ENCODE results near the gene GK2. TPM values are rescaled to one million over a fixed set of nuclear protein-coding genes. Genes with fewer than 3 reads are reported as not detected.

Gene GK2
- polyA plus RNA-seq, 1 donor from 2014 or later, result not detected

GRCh38 chr4:79413886-79414285 is 5.9 kb upstream of the GK2 start:
- Histone ChIP-seq H3K9me2 (ENCODE audit: insufficient read depth, low read length) (no peaks in the 10 kb centered on the region), H3K27me3 (ENCODE audit: insufficient read depth, low read depth, low read length) (no peaks in the 10 kb centered on the region), H4K20me1 (ENCODE audit: insufficient read depth) (no peaks in the 10 kb centered on the region), H3K9ac (ENCODE audit: low read length) (peak overlapping the region; percentile 4), H3K4me3 (ENCODE audit: low read length) (no peak overlapping the region), H2AFZ (ENCODE audit: low read depth, low read length) (no peak overlapping the region), H3K79me2 (replicated peaks; ENCODE audit: insufficient read depth, low read length) (no peaks in the 10 kb centered on the region), H3K4me2 (ENCODE audit: low read length) (peak overlapping the region; percentile 1), H3K36me3 (ENCODE audit: insufficient read depth, low read length) (no peaks in the 10 kb centered on the region), H3K27ac (ENCODE audit: low read length) (peak overlapping the region; percentile 83), H3K9me3 (ENCODE audit: low read length) (peaks cover 6% of the 10 kb centered on the region), H3F3A (ENCODE audit: insufficient read depth, low read length, poor library complexity, severe bottlenecking) (peaks cover 7% of the 10 kb centered on the region)
- TF ChIP-seq SMC3 (conservative IDR thresholded peaks at IDR 0.05; ENCODE audit: poor library complexity) (no peak), POLR2AphosphoS5 (IDR thresholded peaks at IDR 0.05) (peak; percentile 22)

GRCh38 chr4:79413032-79413885 is 5.2 kb upstream of the GK2 start:
- no peaks in the 10 kb centered on the region for H4K20me1 ChIP-seq (ENCODE audit: insufficient read depth)
- no peaks in the 10 kb centered on the region for H3K36me3 ChIP-seq (ENCODE audit: insufficient read depth, low read length)
- H3K27ac ChIP-seq (ENCODE audit: low read length), result peak overlapping the region; percentile 83
- H3K27me3 ChIP-seq (ENCODE audit: insufficient read depth, low read depth, low read length), result no peaks in the 10 kb centered on the region
- H3K79me2 ChIP-seq (replicated peaks; ENCODE audit: insufficient read depth, low read length), result no peaks in the 10 kb centered on the region
- peaks cover 3% of the 10 kb centered on the region for H3K9me3 ChIP-seq (ENCODE audit: low read length)
- peak overlapping the region; percentile 1 for H3K4me2 ChIP-seq (ENCODE audit: low read length)
- H3K9ac ChIP-seq (ENCODE audit: low read length), result peak overlapping the region; percentile 6
- H3F3A ChIP-seq (ENCODE audit: insufficient read depth, low read length, poor library complexity, severe bottlenecking), result peaks cover 7% of the 10 kb centered on the region
- no peaks in the 10 kb centered on the region for H3K9me2 ChIP-seq (ENCODE audit: insufficient read depth, low read length)
- TF ChIP-seq, protein P1, sequence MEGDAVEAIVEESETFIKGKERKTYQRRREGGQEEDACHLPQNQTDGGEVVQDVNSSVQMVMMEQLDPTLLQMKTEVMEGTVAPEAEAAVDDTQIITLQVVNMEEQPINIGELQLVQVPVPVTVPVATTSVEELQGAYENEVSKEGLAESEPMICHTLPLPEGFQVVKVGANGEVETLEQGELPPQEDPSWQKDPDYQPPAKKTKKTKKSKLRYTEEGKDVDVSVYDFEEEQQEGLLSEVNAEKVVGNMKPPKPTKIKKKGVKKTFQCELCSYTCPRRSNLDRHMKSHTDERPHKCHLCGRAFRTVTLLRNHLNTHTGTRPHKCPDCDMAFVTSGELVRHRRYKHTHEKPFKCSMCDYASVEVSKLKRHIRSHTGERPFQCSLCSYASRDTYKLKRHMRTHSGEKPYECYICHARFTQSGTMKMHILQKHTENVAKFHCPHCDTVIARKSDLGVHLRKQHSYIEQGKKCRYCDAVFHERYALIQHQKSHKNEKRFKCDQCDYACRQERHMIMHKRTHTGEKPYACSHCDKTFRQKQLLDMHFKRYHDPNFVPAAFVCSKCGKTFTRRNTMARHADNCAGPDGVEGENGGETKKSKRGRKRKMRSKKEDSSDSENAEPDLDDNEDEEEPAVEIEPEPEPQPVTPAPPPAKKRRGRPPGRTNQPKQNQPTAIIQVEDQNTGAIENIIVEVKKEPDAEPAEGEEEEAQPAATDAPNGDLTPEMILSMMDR (IDR thresholded peaks at IDR 0.05; ENCODE audit: poor library complexity, severe bottlenecking), result no peak
- TF ChIP-seq TAF1 (IDR thresholded peaks at IDR 0.05; ENCODE audit: low read depth) (no peak), EP300 (conservative IDR thresholded peaks at IDR 0.05; ENCODE audit: poor library complexity, severe bottlenecking) (peak; percentile 88), POLR2AphosphoS5 (IDR thresholded peaks at IDR 0.05) (peak; percentile 46), REST (IDR thresholded peaks at IDR 0.05; ENCODE audit: borderline replicate concordance) (no peak)
- no peak overlapping the region for H2AFZ ChIP-seq (ENCODE audit: low read depth, low read length)
- H3K4me3 ChIP-seq (ENCODE audit: low read length), result no peak overlapping the region

GRCh38 chr4:79404666-79405065 is 3.4 kb downstream of the GK2 start:
- H3K9me3 ChIP-seq (ENCODE audit: low read length), result no peaks in the 10 kb centered on the region
- H3F3A ChIP-seq (ENCODE audit: insufficient read depth, low read length, poor library complexity, severe bottlenecking), result peaks cover 2% of the 10 kb centered on the region
- TF ChIP-seq, protein P1 (IDR thresholded peaks at IDR 0.05; ENCODE audit: poor library complexity, severe bottlenecking), result no peak
- no peak for TF ChIP-seq POLR2AphosphoS5 (IDR thresholded peaks at IDR 0.05)
- TF ChIP-seq EZH2 (IDR thresholded peaks at IDR 0.05; ENCODE audit: borderline replicate concordance, insufficient read depth, low read length, poor library complexity, severe bottlenecking), result no peak
- no peak for TF ChIP-seq MXI1 (conservative IDR thresholded peaks at IDR 0.05; ENCODE audit: poor library complexity, severe bottlenecking)
- no peak for TF ChIP-seq SMC3 (conservative IDR thresholded peaks at IDR 0.05; ENCODE audit: poor library complexity)
- TF ChIP-seq TAF1 (IDR thresholded peaks at IDR 0.05; ENCODE audit: low read depth), result no peak
- TF ChIP-seq EP300 (conservative IDR thresholded peaks at IDR 0.05; ENCODE audit: poor library complexity, severe bottlenecking), result no peak
- no peak for TF ChIP-seq REST (IDR thresholded peaks at IDR 0.05; ENCODE audit: borderline replicate concordance)
- TF ChIP-seq RAD21 (conservative IDR thresholded peaks at IDR 0.05), result no peak
- no peaks in the 10 kb centered on the region for H4K20me1 ChIP-seq (ENCODE audit: insufficient read depth)
- H3K4me3 ChIP-seq (ENCODE audit: low read length), result no peak overlapping the region
- H3K4me2 ChIP-seq (ENCODE audit: low read length), result no peak overlapping the region
- no peak overlapping the region for H3K9ac ChIP-seq (ENCODE audit: low read length)
- H2AFZ ChIP-seq (ENCODE audit: low read depth, low read length), result no peak overlapping the region
- no peaks in the 10 kb centered on the region for H3K36me3 ChIP-seq (ENCODE audit: insufficient read depth, low read length)
- no peaks in the 10 kb centered on the region for H3K27me3 ChIP-seq (ENCODE audit: insufficient read depth, low read depth, low read length)
- no peaks in the 10 kb centered on the region for H3K79me2 ChIP-seq (replicated peaks; ENCODE audit: insufficient read depth, low read length)
- H3K27ac ChIP-seq (ENCODE audit: low read length), result no peak overlapping the region
- H3K9me2 ChIP-seq (ENCODE audit: insufficient read depth, low read length), result no peaks in the 10 kb centered on the region

Data from neural cell (in vitro differentiated cells).